ENCODE measurements around the gene OXLD1.

OXLD1 gene

GRCh38 chr17:81648707-81649085 lies 17.7 kb downstream of the OXLD1 start:
- H3K27ac ChIP-seq (ENCODE audit: low read depth, low read length), result no peak overlapping the region
- H2AFZ ChIP-seq (ENCODE audit: low read length, unreplicated experiment), result no peak overlapping the region
- peaks cover 18% of the 10 kb centered on the region for H3K27me3 ChIP-seq (ENCODE audit: insufficient read depth, low read length)
- H3K79me2 ChIP-seq (ENCODE audit: control insufficient read depth, insufficient read depth, low read length, unreplicated experiment), result no peaks in the 10 kb centered on the region
- H3K36me3 ChIP-seq (ENCODE audit: insufficient read depth, low read length), result no peaks in the 10 kb centered on the region
- no peak overlapping the region for H3K4me3 ChIP-seq (ENCODE audit: low read depth, low read length)
- peaks cover 5% of the 10 kb centered on the region for H3K4me1 ChIP-seq (ENCODE audit: control insufficient read depth, insufficient read depth, low read length, unreplicated experiment)

- no peak overlapping the region for H3K4me3 ChIP-seq (ENCODE audit: low read depth, low read length)
- H2AFZ ChIP-seq (ENCODE audit: low read length, unreplicated experiment), result no peak overlapping the region
- no peaks in the 10 kb centered on the region for H3K36me3 ChIP-seq (ENCODE audit: insufficient read depth, low read length)
- no peaks in the 10 kb centered on the region for H3K79me2 ChIP-seq (ENCODE audit: control insufficient read depth, insufficient read depth, low read length, unreplicated experiment)
- peaks cover 5% of the 10 kb centered on the region for H3K4me1 ChIP-seq (ENCODE audit: control insufficient read depth, insufficient read depth, low read length, unreplicated experiment)
- H3K27ac ChIP-seq (ENCODE audit: low read depth, low read length), result no peak overlapping the region
- peaks cover 18% of the 10 kb centered on the region for H3K27me3 ChIP-seq (ENCODE audit: insufficient read depth, low read length)
Observed at GRCh38 chr17:81648013-81648706, 18.2 kb downstream of the OXLD1 start.

- H3K27me3 ChIP-seq (ENCODE audit: insufficient read depth, low read length), result peaks cover 18% of the 10 kb centered on the region
- H2AFZ ChIP-seq (ENCODE audit: low read length, unreplicated experiment), result no peak overlapping the region
- no peaks in the 10 kb centered on the region for H3K36me3 ChIP-seq (ENCODE audit: insufficient read depth, low read length)
- no peak overlapping the region for H3K4me3 ChIP-seq (ENCODE audit: low read depth, low read length)
- H3K4me1 ChIP-seq (ENCODE audit: control insufficient read depth, insufficient read depth, low read length, unreplicated experiment), result peaks cover 5% of the 10 kb centered on the region
- no peak overlapping the region for H3K27ac ChIP-seq (ENCODE audit: low read depth, low read length)
- H3K79me2 ChIP-seq (ENCODE audit: control insufficient read depth, insufficient read depth, low read length, unreplicated experiment), result no peaks in the 10 kb centered on the region
Observed at GRCh38 chr17:81647640-81648012, 18.8 kb downstream of the OXLD1 start.

GRCh38 chr17:81646869-81647600 lies 19.4 kb downstream of the OXLD1 start:
- no peaks in the 10 kb centered on the region for H3K36me3 ChIP-seq (ENCODE audit: insufficient read depth, low read length)
- peaks cover 18% of the 10 kb centered on the region for H3K27me3 ChIP-seq (ENCODE audit: insufficient read depth, low read length)
- no peak overlapping the region for H3K4me3 ChIP-seq (ENCODE audit: low read depth, low read length)
- H3K27ac ChIP-seq (ENCODE audit: low read depth, low read length), result no peak overlapping the region
- H3K79me2 ChIP-seq (ENCODE audit: control insufficient read depth, insufficient read depth, low read length, unreplicated experiment), result no peaks in the 10 kb centered on the region
- peaks cover 11% of the 10 kb centered on the region for H3K4me1 ChIP-seq (ENCODE audit: control insufficient read depth, insufficient read depth, low read length, unreplicated experiment)
- no peak overlapping the region for H2AFZ ChIP-seq (ENCODE audit: low read length, unreplicated experiment)

- H3K79me2 ChIP-seq (ENCODE audit: control insufficient read depth, insufficient read depth, low read length, unreplicated experiment), result no peaks in the 10 kb centered on the region
- no peak overlapping the region for H3K27ac ChIP-seq (ENCODE audit: low read depth, low read length)
- H3K27me3 ChIP-seq (ENCODE audit: insufficient read depth, low read length), result peaks cover 18% of the 10 kb centered on the region
- no peak overlapping the region for H2AFZ ChIP-seq (ENCODE audit: low read length, unreplicated experiment)
- H3K4me3 ChIP-seq (ENCODE audit: low read depth, low read length), result no peak overlapping the region
- H3K36me3 ChIP-seq (ENCODE audit: insufficient read depth, low read length), result no peaks in the 10 kb centered on the region
- H3K4me1 ChIP-seq (ENCODE audit: control insufficient read depth, insufficient read depth, low read length, unreplicated experiment), result peaks cover 9% of the 10 kb centered on the region
Observed at GRCh38 chr17:81644976-81645952, 21.1 kb downstream of the OXLD1 start.

GRCh38 chr17:81644496-81644895 lies 21.9 kb downstream of the OXLD1 start:
- Histone ChIP-seq H3K36me3 (ENCODE audit: insufficient read depth, low read length) (no peaks in the 10 kb centered on the region), H3K79me2 (ENCODE audit: control insufficient read depth, insufficient read depth, low read length, unreplicated experiment) (no peaks in the 10 kb centered on the region), H3K27ac (ENCODE audit: low read depth, low read length) (no peak overlapping the region), H3K4me3 (ENCODE audit: low read depth, low read length) (no peak overlapping the region), H3K4me1 (ENCODE audit: control insufficient read depth, insufficient read depth, low read length, unreplicated experiment) (peaks cover 9% of the 10 kb centered on the region), H2AFZ (ENCODE audit: low read length, unreplicated experiment) (no peak overlapping the region), H3K27me3 (ENCODE audit: insufficient read depth, low read length) (peaks cover 18% of the 10 kb centered on the region)

GRCh38 chr17:81641825-81642489 lies 24.4 kb downstream of the OXLD1 start:
- Histone ChIP-seq H3K27ac (ENCODE audit: low read depth, low read length) (no peak overlapping the region), H3K79me2 (ENCODE audit: control insufficient read depth, insufficient read depth, low read length, unreplicated experiment) (no peaks in the 10 kb centered on the region), H2AFZ (ENCODE audit: low read length, unreplicated experiment) (peak overlapping the region; percentile 23), H3K4me3 (ENCODE audit: low read depth, low read length) (no peak overlapping the region), H3K4me1 (ENCODE audit: control insufficient read depth, insufficient read depth, low read length, unreplicated experiment) (peaks cover 9% of the 10 kb centered on the region), H3K36me3 (ENCODE audit: insufficient read depth, low read length) (no peaks in the 10 kb centered on the region), H3K27me3 (ENCODE audit: insufficient read depth, low read length) (no peaks in the 10 kb centered on the region)

GRCh38 chr17:81640011-81640410 lies 26.4 kb downstream of the OXLD1 start:
- H2AFZ ChIP-seq (ENCODE audit: low read length, unreplicated experiment), result no peak overlapping the region
- no peak overlapping the region for H3K27ac ChIP-seq (ENCODE audit: low read depth, low read length)
- H3K4me1 ChIP-seq (ENCODE audit: control insufficient read depth, insufficient read depth, low read length, unreplicated experiment), result peaks cover 15% of the 10 kb centered on the region
- no peak overlapping the region for H3K4me3 ChIP-seq (ENCODE audit: low read depth, low read length)
- H3K36me3 ChIP-seq (ENCODE audit: insufficient read depth, low read length), result no peaks in the 10 kb centered on the region
- H3K79me2 ChIP-seq (ENCODE audit: control insufficient read depth, insufficient read depth, low read length, unreplicated experiment), result peaks cover 16% of the 10 kb centered on the region
- no peaks in the 10 kb centered on the region for H3K27me3 ChIP-seq (ENCODE audit: insufficient read depth, low read length)

- peaks cover 29% of the 10 kb centered on the region for H3K79me2 ChIP-seq (ENCODE audit: control insufficient read depth, insufficient read depth, low read length, unreplicated experiment)
- no peaks in the 10 kb centered on the region for H3K27me3 ChIP-seq (ENCODE audit: insufficient read depth, low read length)
- H3K36me3 ChIP-seq (ENCODE audit: insufficient read depth, low read length), result no peaks in the 10 kb centered on the region
- H3K4me3 ChIP-seq (ENCODE audit: low read depth, low read length), result no peak overlapping the region
- no peak overlapping the region for H3K27ac ChIP-seq (ENCODE audit: low read depth, low read length)
- H2AFZ ChIP-seq (ENCODE audit: low read length, unreplicated experiment), result no peak overlapping the region
- H3K4me1 ChIP-seq (ENCODE audit: control insufficient read depth, insufficient read depth, low read length, unreplicated experiment), result peaks cover 15% of the 10 kb centered on the region
Observed at GRCh38 chr17:81638683-81639082, 27.7 kb downstream of the OXLD1 start.
